ENCODE measurements around the gene CAPZA2. TPM values are rescaled to one million over a fixed set of nuclear protein-coding genes. Genes with fewer than 3 reads are reported as not detected.

CAPZA2 gene
- total and polyA plus RNA-seq, 9 of the 15 experiments (the other 6 are each of a cell fraction or from before 2014, with no cell fraction given) = 67.0 to 524 (median 176) TPM

DNA sequence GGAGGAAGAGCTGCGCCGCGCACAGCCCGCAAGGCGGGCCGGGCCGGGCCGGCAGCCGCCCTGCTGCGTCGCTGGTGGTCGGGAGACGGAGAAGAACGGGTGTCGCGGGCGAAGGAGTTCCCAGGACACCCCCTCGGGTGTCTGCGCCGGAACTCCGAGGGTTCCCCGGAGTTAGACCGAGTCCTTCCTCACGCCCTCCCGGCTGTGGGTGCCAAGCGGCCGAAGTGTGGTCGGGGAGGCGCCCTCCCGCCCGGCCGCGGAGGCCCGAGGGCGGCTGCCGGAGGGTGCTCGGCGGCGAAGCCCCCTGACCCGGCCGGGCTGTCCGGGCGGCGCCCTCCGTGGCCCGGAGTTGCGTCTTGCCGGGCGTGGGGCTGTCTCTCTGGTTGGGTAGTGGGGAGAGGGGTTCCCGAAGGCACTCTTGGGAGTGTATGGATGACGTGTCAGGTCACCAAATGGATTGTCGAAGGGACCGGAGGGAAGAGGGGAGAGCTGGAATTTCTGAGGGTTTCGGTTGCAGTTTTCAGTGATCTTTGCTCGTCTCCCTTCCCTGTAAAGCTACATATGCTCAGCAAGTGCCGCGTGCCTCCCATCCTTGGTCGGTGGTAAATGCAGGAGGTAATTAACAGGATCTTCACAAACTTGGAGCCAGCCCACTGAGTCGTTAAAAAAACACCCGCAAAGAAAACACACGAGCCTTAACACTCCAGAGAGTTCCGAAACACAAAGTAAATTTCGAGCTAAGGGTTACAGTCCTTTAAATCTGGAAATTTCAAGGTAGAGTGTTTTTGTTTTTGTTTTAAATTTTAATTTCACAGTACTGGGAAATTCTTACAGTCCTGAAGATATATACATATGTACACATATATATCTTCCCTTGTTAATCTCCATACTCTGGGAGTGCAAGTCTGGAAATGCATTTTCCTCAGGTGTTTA is 91.8 kb downstream of the CAPZA2 start (continued):
- TF ChIP-seq PCBP1 (IDR thresholded peaks at IDR 0.05; ENCODE audit: low read depth, low read length, poor library complexity, severe bottlenecking) = no peak
- no peak; the same call in 1 of the 2 replicates for TF ChIP-seq ZNF263 (CRISPR knock-in tag; IDR thresholded peaks at IDR 0.05; ENCODE audit: borderline replicate concordance)
- TF ChIP-seq CREM (IDR thresholded peaks at IDR 0.05; ENCODE audit: low read depth) = peak; percentile 97
- TF ChIP-seq ZNF507 (tag; conservative IDR thresholded peaks at IDR 0.05) = no peak
- no peak for TF ChIP-seq RBM15 (IDR thresholded peaks at IDR 0.05; ENCODE audit: insufficient read depth, low read length)
- TF ChIP-seq CBX1 (IDR thresholded peaks at IDR 0.05; ENCODE audit: low read depth) = peak; percentile 86; the same call in 1 of the 2 replicates
- no peak for TF ChIP-seq HNRNPLL (IDR thresholded peaks at IDR 0.05; ENCODE audit: low read depth, low read length, poor library complexity, severe bottlenecking)
- peak; percentile 78; the same call in 1 of the 2 replicates for TF ChIP-seq TOE1 (IDR thresholded peaks at IDR 0.05; ENCODE audit: borderline replicate concordance)
- no peak for TF ChIP-seq TOE1 (CRISPR knock-in tag; IDR thresholded peaks at IDR 0.05; ENCODE audit: borderline replicate concordance, low read depth)
- TF ChIP-seq ZSCAN32 (CRISPR knock-in tag; IDR thresholded peaks at IDR 0.05) = no peak
- peak; percentile 85 for TF ChIP-seq DIDO1 (tag; IDR thresholded peaks at IDR 0.05; ENCODE audit: low read depth)
- TF ChIP-seq SMARCA5 (IDR thresholded peaks at IDR 0.05) = no peak
- TF ChIP-seq, protein P1, sequence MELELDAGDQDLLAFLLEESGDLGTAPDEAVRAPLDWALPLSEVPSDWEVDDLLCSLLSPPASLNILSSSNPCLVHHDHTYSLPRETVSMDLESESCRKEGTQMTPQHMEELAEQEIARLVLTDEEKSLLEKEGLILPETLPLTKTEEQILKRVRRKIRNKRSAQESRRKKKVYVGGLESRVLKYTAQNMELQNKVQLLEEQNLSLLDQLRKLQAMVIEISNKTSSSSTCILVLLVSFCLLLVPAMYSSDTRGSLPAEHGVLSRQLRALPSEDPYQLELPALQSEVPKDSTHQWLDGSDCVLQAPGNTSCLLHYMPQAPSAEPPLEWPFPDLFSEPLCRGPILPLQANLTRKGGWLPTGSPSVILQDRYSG (tag; conservative IDR thresholded peaks at IDR 0.05; ENCODE audit: low read depth) = no peak
- peak; percentile 99 for TF ChIP-seq ZBTB17 (CRISPR knock-in tag; IDR thresholded peaks at IDR 0.05)
- TF ChIP-seq, protein P2, sequence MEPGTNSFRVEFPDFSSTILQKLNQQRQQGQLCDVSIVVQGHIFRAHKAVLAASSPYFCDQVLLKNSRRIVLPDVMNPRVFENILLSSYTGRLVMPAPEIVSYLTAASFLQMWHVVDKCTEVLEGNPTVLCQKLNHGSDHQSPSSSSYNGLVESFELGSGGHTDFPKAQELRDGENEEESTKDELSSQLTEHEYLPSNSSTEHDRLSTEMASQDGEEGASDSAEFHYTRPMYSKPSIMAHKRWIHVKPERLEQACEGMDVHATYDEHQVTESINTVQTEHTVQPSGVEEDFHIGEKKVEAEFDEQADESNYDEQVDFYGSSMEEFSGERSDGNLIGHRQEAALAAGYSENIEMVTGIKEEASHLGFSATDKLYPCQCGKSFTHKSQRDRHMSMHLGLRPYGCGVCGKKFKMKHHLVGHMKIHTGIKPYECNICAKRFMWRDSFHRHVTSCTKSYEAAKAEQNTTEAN (CRISPR knock-in tag; IDR thresholded peaks at IDR 0.05) = no peak
- TF ChIP-seq NR4A1 (CRISPR knock-in tag; IDR thresholded peaks at IDR 0.05) = no peak
- TF ChIP-seq NR4A1 (tag; IDR thresholded peaks at IDR 0.05) = peak; percentile 19; the same call in 1 of the 2 replicates
- TF ChIP-seq SMC3 (conservative IDR thresholded peaks at IDR 0.05; ENCODE audit: insufficient read depth, low read depth, low read length) = 0 out of 2 replicates have a peak, but pooled peaks have one; percentile 17
- TF ChIP-seq GATAD2B (IDR thresholded peaks at IDR 0.05; ENCODE audit: borderline replicate concordance) = peak; percentile 62; the same call in 1 of the 2 replicates
- TF ChIP-seq NCOA4 (IDR thresholded peaks at IDR 0.05; ENCODE audit: partially characterized antibody) = no peak
- TF ChIP-seq, protein P3, sequence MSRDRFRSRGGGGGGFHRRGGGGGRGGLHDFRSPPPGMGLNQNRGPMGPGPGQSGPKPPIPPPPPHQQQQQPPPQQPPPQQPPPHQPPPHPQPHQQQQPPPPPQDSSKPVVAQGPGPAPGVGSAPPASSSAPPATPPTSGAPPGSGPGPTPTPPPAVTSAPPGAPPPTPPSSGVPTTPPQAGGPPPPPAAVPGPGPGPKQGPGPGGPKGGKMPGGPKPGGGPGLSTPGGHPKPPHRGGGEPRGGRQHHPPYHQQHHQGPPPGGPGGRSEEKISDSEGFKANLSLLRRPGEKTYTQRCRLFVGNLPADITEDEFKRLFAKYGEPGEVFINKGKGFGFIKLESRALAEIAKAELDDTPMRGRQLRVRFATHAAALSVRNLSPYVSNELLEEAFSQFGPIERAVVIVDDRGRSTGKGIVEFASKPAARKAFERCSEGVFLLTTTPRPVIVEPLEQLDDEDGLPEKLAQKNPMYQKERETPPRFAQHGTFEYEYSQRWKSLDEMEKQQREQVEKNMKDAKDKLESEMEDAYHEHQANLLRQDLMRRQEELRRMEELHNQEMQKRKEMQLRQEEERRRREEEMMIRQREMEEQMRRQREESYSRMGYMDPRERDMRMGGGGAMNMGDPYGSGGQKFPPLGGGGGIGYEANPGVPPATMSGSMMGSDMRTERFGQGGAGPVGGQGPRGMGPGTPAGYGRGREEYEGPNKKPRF (IDR thresholded peaks at IDR 0.05; ENCODE audit: low read depth, low read length) = no peak
- peak in 1 of 2 experiments; percentile 58; a peak in 1 of 4 replicates for TF ChIP-seq SRF (CRISPR knock-in tag; IDR thresholded peaks at IDR 0.05)
- peak; percentile 20 to 81; a peak in 2 of 4 replicates for TF ChIP-seq HDAC1 (IDR thresholded peaks at IDR 0.05)

All from K562 (cell line).